ENCODE results near the gene NDRG4.
A peak's percentile ranks its signal among the peaks of the same experiment; 100 is the strongest.

Gene NDRG4, protein sequence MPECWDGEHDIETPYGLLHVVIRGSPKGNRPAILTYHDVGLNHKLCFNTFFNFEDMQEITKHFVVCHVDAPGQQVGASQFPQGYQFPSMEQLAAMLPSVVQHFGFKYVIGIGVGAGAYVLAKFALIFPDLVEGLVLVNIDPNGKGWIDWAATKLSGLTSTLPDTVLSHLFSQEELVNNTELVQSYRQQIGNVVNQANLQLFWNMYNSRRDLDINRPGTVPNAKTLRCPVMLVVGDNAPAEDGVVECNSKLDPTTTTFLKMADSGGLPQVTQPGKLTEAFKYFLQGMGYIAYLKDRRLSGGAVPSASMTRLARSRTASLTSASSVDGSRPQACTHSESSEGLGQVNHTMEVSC

DNA sequence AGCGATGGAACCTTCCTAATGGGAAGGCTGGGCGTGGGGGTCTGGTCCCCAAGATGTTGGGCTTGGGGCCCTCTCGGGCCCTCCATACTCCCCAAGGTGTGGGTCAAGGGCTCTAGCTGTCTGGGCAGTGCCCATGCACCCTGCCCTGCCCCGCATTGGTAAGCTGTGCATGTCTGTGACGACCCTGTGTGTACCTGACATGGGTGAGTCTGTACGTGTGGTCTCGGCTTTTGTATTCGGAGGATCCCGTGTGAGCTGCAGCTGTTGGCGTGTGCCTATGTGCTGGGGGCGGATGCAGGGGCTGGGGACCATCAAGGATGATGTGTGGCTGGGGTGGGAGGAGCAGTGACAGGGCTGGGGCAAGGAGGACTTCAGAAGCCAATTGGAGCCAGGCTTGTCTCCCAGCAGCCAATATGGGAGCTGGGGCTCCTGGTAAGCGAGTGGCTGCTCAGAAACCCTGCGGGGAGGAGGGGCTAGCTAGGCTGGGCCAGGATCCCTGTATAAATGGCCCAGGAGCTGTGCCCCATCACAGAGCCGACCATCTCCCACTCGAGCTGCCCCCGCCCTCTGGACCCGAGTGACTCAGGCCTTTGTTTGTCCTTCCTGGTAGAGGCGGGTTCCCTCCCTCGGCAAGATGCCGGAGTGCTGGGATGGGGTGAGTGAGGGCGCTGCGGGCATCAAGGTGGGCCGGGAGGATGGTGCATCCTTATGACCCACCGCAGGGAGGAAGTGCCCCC lies at the start of gene NDRG4:
NDRG4 (plus strand) TSS at position 529 of the 737 bp plus-strand sequence; CDS start at position 635, 106 bp downstream.
- peak; percentile 55 for ATAC-seq
- H3K9me3 Mint-ChIP-seq = no peaks in the 10 kb centered on the region
- H3K27me3 Mint-ChIP-seq = peaks cover 37% of the 10 kb centered on the region
- peaks cover 58% of the 10 kb centered on the region for H3K4me1 Mint-ChIP-seq
- DNase-seq = peak; percentile 48 to 55
- peak within 1 kb of the TSS in 1 of 2 donors; percentile 90 for H3K27ac Mint-ChIP-seq
- peak within 1 kb of the TSS; percentile 79 to 90 for H3K4me3 Mint-ChIP-seq

DNA sequence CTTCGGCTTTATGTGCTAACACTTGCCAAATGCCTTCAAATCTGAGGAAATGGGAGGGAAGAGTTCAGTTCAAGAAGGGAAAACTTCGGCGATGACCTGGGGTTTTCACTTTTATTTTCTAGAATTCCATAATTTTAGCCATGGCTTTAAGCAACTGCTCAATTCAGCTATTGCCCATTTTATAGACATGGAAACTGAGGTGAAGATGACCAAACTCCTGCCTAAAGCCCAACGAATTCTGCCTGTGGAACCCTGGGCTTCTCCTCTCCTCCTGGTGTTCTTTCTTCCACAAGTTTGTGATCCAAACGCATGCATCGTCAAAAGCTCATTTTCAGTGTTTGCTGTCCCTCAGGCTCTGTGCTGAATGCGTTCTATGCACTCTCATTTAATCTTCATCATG lies 49.4 kb upstream of the NDRG4 start:
- Mint-ChIP-seq H3K4me3 (no peak overlapping the region), H3K4me1 (no peaks in the 10 kb centered on the region), H3K27me3 (peaks cover 41% of the 10 kb centered on the region), H3K27ac (no peak overlapping the region), H3K9me3 (no peaks in the 10 kb centered on the region)
- ATAC-seq (no peak), DNase-seq (no peak)

DNA sequence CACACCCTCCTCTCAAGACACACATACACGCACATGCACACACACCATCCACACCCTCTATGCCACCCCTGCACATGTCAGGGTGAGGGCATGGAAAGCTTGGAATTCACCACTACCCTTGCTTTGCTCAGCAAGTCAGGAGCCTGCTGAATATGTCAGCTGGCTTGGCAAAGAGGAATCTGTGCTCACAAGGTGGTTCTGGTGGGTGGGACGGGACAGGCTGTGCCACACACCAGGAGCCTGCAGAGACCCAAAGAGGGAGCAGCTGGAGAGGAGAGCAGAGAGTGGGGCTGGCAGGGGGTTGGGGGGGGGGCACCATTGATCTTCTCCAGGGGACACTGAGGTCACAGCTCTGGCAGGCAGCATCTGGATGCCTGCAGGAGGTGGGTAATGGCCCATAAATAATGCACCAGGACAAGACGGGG lies 48.7 kb upstream of the NDRG4 start:
- Mint-ChIP-seq H3K4me3 (no peak overlapping the region), H3K9me3 (no peaks in the 10 kb centered on the region), H3K4me1 (no peaks in the 10 kb centered on the region), H3K27ac (no peak overlapping the region), H3K27me3 (peaks cover 43% of the 10 kb centered on the region)
- ATAC-seq (no peak), DNase-seq (no peak)

DNA sequence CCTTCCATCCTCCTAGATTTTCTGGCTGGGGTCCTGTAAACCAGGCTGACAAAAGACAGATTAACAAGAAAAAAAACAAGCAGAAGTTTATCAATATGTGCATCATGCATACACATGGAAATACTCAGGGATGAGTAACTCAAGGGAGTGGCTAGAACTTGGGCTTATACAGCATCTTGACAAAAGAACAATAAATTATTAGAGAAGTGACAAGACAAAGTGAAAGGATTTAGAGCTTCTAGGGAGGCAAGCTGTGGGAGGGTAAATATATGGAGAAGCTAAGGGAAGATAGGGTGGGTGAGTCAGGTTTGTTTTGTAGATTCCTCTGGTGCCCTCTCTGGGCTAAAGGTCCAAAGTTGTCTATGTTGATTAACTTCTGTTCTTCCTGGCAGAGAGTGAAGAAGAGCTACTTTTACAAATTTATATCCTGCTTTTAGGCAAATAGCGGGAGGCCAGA lies 48.0 kb upstream of the NDRG4 start:
- no peak for ATAC-seq
- no peaks in the 10 kb centered on the region for H3K4me1 Mint-ChIP-seq

DNA sequence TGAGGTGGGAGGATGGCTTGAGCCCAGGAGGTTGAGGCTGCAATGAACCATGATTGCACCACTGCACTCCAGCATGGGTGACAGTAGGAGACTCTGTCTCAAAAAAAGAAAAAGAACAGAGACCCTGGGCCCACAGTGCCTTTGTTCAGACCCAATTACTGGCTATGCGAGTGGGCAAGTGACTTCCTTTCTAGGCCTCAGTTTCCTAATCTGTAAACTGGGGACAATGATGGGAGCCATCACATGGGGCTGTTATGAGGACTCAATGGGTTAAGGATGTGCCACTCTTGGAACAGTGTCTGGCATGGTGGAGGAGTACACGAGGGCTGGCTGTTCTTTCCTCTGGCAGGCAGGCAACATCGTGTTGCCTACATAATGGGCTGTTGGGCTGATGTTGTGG lies 47.3 kb upstream of the NDRG4 start:
- Mint-ChIP-seq H3K4me3 (no peak overlapping the region), H3K27ac (no peak overlapping the region), H3K9me3 (no peaks in the 10 kb centered on the region), H3K27me3 (peaks cover 48% of the 10 kb centered on the region), H3K4me1 (no peaks in the 10 kb centered on the region)
- no peak for ATAC-seq
- DNase-seq = no peak

More for the DNA sequence above, 48.0 kb upstream of the NDRG4 start:
- Mint-ChIP-seq H3K27ac (no peak overlapping the region), H3K27me3 (peaks cover 48% of the 10 kb centered on the region), H3K4me3 (no peak overlapping the region), H3K9me3 (no peaks in the 10 kb centered on the region)
- no peak for DNase-seq

DNA sequence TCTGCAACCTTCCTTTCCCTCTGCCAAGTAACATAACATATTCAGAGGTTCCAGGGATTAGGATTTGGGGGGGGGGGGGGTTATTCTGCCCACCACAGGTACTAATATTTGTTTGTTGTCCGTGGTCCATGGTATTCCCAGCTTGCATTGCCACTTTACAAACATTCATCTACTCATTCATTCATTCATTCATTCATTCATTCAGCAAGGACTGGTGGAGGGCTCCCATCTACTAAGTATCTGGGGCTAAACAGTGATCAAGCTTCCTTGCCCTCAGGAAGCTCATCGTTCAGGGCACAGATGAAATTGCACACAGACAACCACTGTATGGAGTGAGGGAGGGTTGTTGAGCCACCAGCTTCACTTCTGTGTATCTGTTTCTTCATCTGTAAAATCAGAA lies 45.8 kb upstream of the NDRG4 start:
- Mint-ChIP-seq H3K4me1 (peaks cover 5% of the 10 kb centered on the region), H3K4me3 (no peak overlapping the region), H3K9me3 (no peaks in the 10 kb centered on the region), H3K27ac (no peak overlapping the region), H3K27me3 (peaks cover 43% of the 10 kb centered on the region)
- ATAC-seq = no peak
- DNase-seq = no peak

DNA sequence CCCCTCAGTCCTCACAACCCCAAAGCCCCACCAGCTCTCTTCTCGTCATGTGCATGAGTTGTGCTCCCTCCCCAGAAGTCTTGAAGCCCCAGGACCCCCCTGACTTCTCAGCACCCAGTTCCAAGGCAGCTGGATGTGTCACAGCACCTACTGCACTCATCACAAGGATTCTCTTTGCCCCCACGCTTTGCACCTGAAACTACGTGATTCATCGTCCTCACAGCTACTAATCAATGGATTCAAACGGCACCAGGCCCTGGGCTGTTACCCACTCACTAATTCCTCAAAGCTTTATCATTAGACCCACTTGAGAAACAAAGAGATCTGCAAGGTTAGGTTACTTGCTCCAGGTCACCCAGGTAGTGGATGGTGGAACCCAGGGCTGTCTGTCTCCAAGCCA lies 45.1 kb upstream of the NDRG4 start:
- no peaks in the 10 kb centered on the region for H3K9me3 Mint-ChIP-seq
- ATAC-seq = no peak
- H3K27me3 Mint-ChIP-seq = peaks cover 36% of the 10 kb centered on the region
- peaks cover 11% of the 10 kb centered on the region for H3K4me1 Mint-ChIP-seq
- DNase-seq = no peak
- H3K27ac Mint-ChIP-seq = peak overlapping the region in 1 of 2 donors; percentile 68
- H3K4me3 Mint-ChIP-seq = no peak overlapping the region

DNA sequence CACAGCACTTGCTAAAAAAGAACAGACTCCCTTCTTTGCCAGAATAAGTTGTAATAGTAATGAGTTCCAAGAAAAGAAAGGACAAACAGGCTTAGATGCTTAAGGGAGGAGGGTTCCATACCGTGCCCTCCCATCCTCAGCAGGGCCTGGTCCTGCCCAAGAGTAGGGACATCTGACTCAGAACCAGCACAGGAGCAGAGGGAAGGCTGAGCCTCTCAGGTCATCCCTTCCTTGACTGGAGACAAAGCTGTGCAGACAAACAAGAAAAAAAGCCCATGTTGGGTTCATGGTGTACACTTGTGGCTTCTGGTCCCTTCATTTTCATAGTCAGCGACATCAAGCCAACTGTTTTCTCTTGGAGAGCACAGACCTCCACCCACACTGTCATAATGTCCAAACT lies 44.2 kb upstream of the NDRG4 start:
- Mint-ChIP-seq H3K27me3 (peaks cover 39% of the 10 kb centered on the region), H3K4me3 (no peak overlapping the region), H3K9me3 (no peaks in the 10 kb centered on the region), H3K27ac (no peak overlapping the region), H3K4me1 (peaks cover 11% of the 10 kb centered on the region)
- DNase-seq (no peak), ATAC-seq (no peak)

DNA sequence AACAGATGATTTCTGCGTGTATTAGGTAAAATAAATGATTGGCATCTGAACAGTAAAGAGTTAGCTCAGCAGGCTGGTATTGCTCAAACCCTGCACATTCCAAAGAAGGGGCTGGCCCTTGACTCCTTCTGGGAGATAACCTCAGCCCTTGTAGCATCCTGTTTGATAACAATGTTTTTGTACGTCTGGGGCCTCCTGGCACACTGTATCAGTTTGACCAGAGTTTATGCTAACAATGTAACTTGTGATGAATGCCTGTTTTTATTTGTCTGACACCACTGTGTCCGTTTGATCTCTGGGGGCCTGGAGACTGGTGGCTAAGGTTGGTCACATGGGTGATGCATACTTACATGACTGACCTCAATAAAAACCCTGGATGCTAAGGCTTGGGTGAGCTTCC lies 43.8 kb upstream of the NDRG4 start:
- ATAC-seq (no peak), DNase-seq (no peak)
- Mint-ChIP-seq H3K27me3 (peaks cover 39% of the 10 kb centered on the region), H3K27ac (no peak overlapping the region), H3K9me3 (no peaks in the 10 kb centered on the region), H3K4me3 (no peak overlapping the region), H3K4me1 (peaks cover 11% of the 10 kb centered on the region)

DNA sequence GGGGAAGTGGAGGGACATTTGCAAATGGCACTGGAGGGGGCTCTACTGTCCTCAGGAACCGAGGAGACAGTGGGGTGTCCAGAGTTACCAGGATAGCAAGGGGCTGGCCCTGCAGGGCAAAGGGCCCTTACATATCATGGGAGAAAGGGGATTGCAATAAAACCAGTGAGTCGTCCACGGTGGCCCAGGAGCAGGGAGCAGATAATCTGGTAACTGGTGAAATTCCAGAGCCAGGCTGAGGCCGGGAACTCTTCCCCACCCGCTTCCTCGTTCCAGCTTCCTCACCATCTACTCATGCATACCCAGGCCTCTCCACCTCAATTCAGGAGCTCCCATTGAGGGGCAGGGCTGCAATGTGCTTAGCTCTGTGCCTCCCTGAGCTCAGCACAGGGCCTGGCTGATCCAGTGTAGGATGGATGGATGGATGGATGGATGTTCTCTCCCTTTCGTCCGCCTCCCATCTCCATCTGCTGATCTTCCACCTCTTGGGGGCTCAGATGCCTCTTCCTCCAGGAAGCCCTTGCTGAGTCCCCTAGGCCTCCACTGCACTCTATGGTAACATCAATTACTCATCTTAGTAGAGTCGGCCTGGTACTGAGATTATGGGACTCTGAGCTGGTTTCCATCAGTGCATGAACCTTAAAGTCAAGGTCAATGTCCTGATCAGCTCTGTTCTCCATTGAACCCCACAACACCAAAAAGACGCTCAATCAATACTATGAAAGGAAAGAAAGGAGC lies 41.2 kb upstream of the NDRG4 start:
- peak overlapping the region in 1 of 2 donors; percentile 12 for H3K27ac Mint-ChIP-seq
- H3K4me1 Mint-ChIP-seq = peaks cover 11% of the 10 kb centered on the region
- no peak overlapping the region for H3K4me3 Mint-ChIP-seq
- H3K9me3 Mint-ChIP-seq = no peaks in the 10 kb centered on the region
- DNase-seq (no peak), ATAC-seq (no peak)
- H3K27me3 Mint-ChIP-seq = peaks cover 54% of the 10 kb centered on the region

DNA sequence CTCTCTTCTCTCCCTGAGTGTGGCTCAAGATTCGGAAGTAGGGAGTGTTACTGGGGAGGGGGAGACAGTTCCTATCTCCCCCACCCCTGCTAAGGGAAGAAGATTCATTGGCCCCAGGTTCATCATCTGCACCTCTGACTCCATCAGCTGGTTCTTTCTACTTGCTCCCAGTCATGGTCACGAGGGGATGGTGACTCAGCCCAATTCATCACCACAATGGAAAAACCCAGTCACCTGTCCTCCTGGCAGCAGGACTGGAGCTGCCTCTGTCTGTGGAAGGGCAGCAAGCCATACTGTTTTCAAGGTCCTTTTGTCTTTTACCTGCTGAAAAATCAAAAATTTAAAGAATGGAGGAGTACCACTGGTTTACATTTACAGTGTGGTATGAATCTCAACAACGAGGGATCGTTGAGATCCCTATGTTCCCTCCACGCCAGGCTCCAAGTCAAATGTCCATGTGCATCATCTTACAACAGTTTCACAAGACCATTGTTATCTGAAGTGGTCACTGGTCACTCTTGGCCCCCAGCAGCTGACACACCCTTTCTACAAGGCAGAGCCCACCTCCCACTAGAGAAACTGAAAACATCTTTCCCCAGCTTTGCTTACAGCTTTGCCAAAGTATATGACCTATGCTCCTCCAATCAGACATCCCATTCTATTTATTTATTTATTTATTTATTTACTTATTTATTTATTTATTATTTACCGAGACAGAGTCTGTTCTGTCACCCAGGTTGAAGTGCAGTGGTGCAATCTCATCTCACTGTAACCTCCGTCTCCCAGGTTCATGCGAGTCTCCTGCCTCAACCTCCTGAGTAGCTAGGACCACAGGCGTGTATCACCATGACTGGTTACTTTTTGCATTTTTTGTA lies 40.4 kb upstream of the NDRG4 start:
- Mint-ChIP-seq H3K4me1 (peaks cover 13% of the 10 kb centered on the region), H3K27me3 (peaks cover 51% of the 10 kb centered on the region), H3K4me3 (no peak overlapping the region), H3K9me3 (no peaks in the 10 kb centered on the region), H3K27ac (peak overlapping the region in 1 of 2 donors; percentile 42)
- DNase-seq (peak; percentile 26 to 63), ATAC-seq (peak; percentile 78)

DNA sequence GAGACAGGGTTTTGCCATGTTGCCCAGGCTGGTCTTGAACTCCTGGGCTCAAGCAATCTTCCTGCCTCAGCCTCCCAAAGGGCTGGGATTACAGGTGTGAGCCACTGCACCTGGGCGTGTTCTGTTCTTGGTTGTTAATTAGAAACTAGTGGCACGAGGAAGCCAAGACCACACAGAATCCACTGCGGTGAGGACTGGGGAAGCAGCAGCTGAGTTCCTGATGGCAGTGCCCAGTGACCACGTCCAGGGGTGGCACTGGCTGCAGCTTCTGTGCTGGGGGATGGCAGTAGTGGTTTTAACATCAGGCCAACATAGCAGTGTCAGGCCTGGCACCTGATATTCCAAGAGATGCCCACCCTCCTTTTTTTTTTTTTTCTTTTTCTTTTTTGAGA lies 39.7 kb upstream of the NDRG4 start:
- H3K27me3 Mint-ChIP-seq = peaks cover 51% of the 10 kb centered on the region
- no peak overlapping the region for H3K4me3 Mint-ChIP-seq
- peaks cover 19% of the 10 kb centered on the region for H3K4me1 Mint-ChIP-seq

DNA sequence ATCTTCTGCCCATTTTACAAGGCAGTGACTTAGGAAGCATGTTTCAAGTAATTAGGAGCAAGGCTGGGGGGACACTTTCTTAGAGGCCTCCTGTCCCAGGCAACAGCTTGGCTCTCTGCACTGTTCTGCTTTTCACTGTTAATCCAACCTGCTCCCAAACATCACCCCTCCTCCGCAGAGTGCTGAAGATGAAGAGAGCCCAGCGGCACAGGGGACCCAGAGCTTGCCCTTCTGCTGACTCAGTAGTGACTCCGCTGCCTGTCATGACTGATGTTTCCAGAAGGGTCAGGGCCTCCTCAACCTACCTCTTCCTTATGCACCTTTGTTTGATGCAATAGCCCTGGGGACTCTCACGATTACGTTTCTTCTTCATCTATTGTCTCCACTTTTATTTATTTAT lies 38.9 kb upstream of the NDRG4 start:
- H3K9me3 Mint-ChIP-seq = no peaks in the 10 kb centered on the region
- no peak overlapping the region for H3K4me3 Mint-ChIP-seq
- ATAC-seq = no peak
- peaks cover 57% of the 10 kb centered on the region for H3K27me3 Mint-ChIP-seq
- H3K27ac Mint-ChIP-seq = no peak overlapping the region
- no peak for DNase-seq
- H3K4me1 Mint-ChIP-seq = peaks cover 22% of the 10 kb centered on the region

More for the DNA sequence above, 39.7 kb upstream of the NDRG4 start:
- Mint-ChIP-seq H3K27ac (no peak overlapping the region), H3K9me3 (no peaks in the 10 kb centered on the region)
- ATAC-seq (no peak), DNase-seq (no peak)

DNA sequence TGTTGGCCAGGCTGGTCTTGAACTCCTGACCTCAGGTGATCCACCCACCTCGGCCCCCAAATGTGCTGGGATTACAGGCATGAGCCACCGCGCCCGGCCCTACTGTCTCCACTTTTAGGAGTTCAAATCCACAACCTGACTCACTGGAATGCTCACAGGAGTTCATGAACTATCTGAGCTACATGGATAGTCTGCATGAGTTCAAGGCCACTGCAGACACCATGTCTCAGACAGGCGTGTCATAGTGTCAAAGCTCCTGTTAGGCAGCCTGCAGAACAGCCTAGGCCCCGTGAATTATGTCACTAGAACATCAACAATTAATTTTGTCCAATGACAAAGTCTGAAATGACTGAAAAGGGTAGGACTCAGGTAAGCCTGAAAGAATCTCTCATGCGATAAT lies 38.3 kb upstream of the NDRG4 start:
- DNase-seq (no peak), ATAC-seq (no peak)
- Mint-ChIP-seq H3K27me3 (peaks cover 58% of the 10 kb centered on the region), H3K9me3 (no peaks in the 10 kb centered on the region), H3K4me1 (peaks cover 22% of the 10 kb centered on the region), H3K4me3 (no peak overlapping the region), H3K27ac (no peak overlapping the region)

DNA sequence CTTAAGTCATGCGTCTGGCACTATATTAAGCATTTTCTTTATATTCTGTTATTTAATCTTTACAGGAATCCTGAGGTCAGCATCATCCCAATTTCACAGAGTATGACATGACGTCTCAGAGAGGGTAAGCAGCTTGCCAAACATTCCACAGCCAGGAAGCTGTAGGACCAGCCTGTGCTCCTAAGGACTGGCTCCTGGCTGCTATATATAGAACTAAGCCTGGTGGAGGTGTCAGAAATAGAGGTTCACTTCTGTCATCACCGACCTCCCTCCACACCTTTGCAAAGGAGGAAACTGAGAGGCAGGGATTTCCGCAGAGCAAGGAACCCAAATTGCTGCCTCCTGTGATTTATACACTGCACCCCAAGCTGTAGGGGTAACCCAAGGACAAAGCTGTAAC lies 37.9 kb upstream of the NDRG4 start:
- no peak overlapping the region for H3K4me3 Mint-ChIP-seq
- peaks cover 22% of the 10 kb centered on the region for H3K4me1 Mint-ChIP-seq
- no peaks in the 10 kb centered on the region for H3K9me3 Mint-ChIP-seq
- no peak for ATAC-seq
- DNase-seq = no peak
- H3K27me3 Mint-ChIP-seq = peaks cover 61% of the 10 kb centered on the region
- no peak overlapping the region for H3K27ac Mint-ChIP-seq

Data from stimulated activated naive CD8-positive, alpha-beta T cell treated with anti-CD3 and anti-CD28 coated beads, Interleukin-15, amount 100 ng/mL, for 72 hours (primary cell).